Measurements from ENCODE around the gene FIGN.

DNA sequence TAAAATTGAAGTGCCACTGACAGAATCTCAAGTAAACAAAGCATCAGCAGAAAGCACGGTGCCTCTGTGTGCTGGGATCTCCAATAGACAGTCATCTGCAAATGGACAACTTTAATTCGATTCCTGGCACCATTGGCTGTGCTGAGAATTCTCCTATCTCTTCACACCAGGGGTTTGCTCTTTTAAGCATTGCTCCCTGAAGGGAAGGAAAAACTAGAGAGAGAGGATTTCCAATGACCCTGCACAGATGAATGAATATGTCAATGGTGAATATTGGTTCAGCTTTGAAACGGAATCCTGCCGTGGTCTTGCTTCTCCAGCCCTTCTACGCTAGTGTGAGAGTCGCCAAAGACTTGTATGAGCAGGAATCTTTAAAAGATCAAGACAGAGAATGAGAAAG is 97.9 kb downstream of the FIGN start:
- no peak for TF ChIP-seq CTCF (IDR thresholded peaks at IDR 0.05; ENCODE audit: extremely low read depth in 1 of 2, insufficient read depth in 1 of 2, low read depth in 1 of 2, low read length in 2 of 2)
- no peak for TF ChIP-seq POLR2AphosphoS5 (IDR thresholded peaks at IDR 0.05; ENCODE audit: insufficient read depth, low read depth, low read length)
- TF ChIP-seq POLR2A (IDR thresholded peaks at IDR 0.05; ENCODE audit: low read depth, low read length): no peak
- no peak for TF ChIP-seq FOS (IDR thresholded peaks at IDR 0.05; ENCODE audit: borderline replicate concordance, insufficient read depth, low read length)
- TF ChIP-seq GATA2 (IDR thresholded peaks at IDR 0.05; ENCODE audit: insufficient read depth, insufficient read length, low read depth, low read length): no peak
- TF ChIP-seq EZH2 (IDR thresholded peaks at IDR 0.05; ENCODE audit: borderline replicate concordance, low read depth, low read length, severe bottlenecking): no peak
- TF ChIP-seq MAX (IDR thresholded peaks at IDR 0.05; ENCODE audit: insufficient read depth, insufficient read length): no peak
- no peak for TF ChIP-seq JUN (IDR thresholded peaks at IDR 0.05; ENCODE audit: borderline replicate concordance, insufficient read depth, insufficient read length, low read depth)
- no peak for TF ChIP-seq MYC (IDR thresholded peaks at IDR 0.05; ENCODE audit: low read depth, low read length)
